Stimulated activated CD4-positive, alpha-beta T cell treated with anti-CD3 and anti-CD28 coated beads, Interleukin-1b, Interleukin-23, amount 100 ng/mL, for 24 hours (primary cell): ENCODE results near the gene SPTBN2.

Source experiments
- DNase-seq, 4 experiments: peaks; one replicate each; pipeline ENCODE4 v3.0.0-alpha.2; 2020; ENCODE audit warnings: low read depth in 4 of 4, low spot score in 1 of 4

SPTBN2 gene

GRCh38 chr11:66728693-66729385 is at the start of gene SPTBN2:
Gene SPTBN2 (minus strand): TSS chr11:66729216. CDS start chr11:66721240, 7,976 bp downstream.
- no peak for DNase-seq

GRCh38 chr11:66768818-66769217 is 39.8 kb upstream of the SPTBN2 start:
- DNase-seq = no peak

GRCh38 chr11:66768088-66768521 is 39.1 kb upstream of the SPTBN2 start:
- DNase-seq = no peak

GRCh38 chr11:66767666-66768065 is 38.6 kb upstream of the SPTBN2 start:
- no peak for DNase-seq

GRCh38 chr11:66766681-66767080 is 37.7 kb upstream of the SPTBN2 start:
- no peak for DNase-seq

GRCh38 chr11:66762088-66762487 is 33.1 kb upstream of the SPTBN2 start:
- DNase-seq = no peak

- DNase-seq = no peak
Measured at GRCh38 chr11:66752148-66752547, 23.1 kb upstream of the SPTBN2 start.

- no peak for DNase-seq
Measured at GRCh38 chr11:66749091-66749490, 20.1 kb upstream of the SPTBN2 start.

GRCh38 chr11:66747480-66747879 is 18.5 kb upstream of the SPTBN2 start:
- no peak for DNase-seq

- peak in 2 of 4 experiments; percentile 18 to 40 for DNase-seq
Measured at GRCh38 chr11:66745356-66746235, 16.6 kb upstream of the SPTBN2 start.

- peak; percentile 65 to 81 (median 80) for DNase-seq
Measured at GRCh38 chr11:66744485-66745355, 15.7 kb upstream of the SPTBN2 start.

GRCh38 chr11:66743271-66743968 is 14.4 kb upstream of the SPTBN2 start:
- DNase-seq = no peak

GRCh38 chr11:66741153-66741552 is 12.1 kb upstream of the SPTBN2 start:
- DNase-seq = no peak

- DNase-seq = no peak
Measured at GRCh38 chr11:66739983-66740382, 11.0 kb upstream of the SPTBN2 start.

- no peak for DNase-seq
Measured at GRCh38 chr11:66734215-66734614, 5.2 kb upstream of the SPTBN2 start.

GRCh38 chr11:66729447-66729846 is 431 bp upstream of the SPTBN2 start:
- DNase-seq = no peak

GRCh38 chr11:66728038-66728692 is 851 bp downstream of the SPTBN2 start:
- no peak for DNase-seq

GRCh38 chr11:66727282-66728037 is 1.6 kb downstream of the SPTBN2 start:
- DNase-seq = no peak

GRCh38 chr11:66725647-66726046 is 3.4 kb downstream of the SPTBN2 start:
- DNase-seq = no peak
